Thyroid gland (tissue), 4 donors: ENCODE data around the gene BSN. TPM values are rescaled to one million over a fixed set of nuclear protein-coding genes. Genes with fewer than 3 reads are reported as not detected.

Experiments used
- DNase-seq, 2 donors: peaks; one replicate each; pipeline ENCODE4 v3.0.0-alpha.2; 2019
- H3K27ac ChIP-seq, 3 donors: fragments of 200-600 bp; sonication (generic); 1 replicate in 2 of 3; 2 replicates in 1 of 3; pipeline ENCODE4 v1.5.1; 2016 to 2019; ENCODE audit warnings: mild to moderate bottlenecking in 1 of 3, moderate library complexity in 1 of 3
- H3K27me3 ChIP-seq: fragments of 200-600 bp; sonication (generic); one replicate; pipeline ENCODE4 v1.5.1; 2019
- H3K36me3 ChIP-seq, 2 donors: fragments of 200-600 bp; sonication (generic); one replicate each; pipeline ENCODE4 v1.5.1; 2016 to 2019
- H3K4me1 ChIP-seq, 2 donors: fragments of 200-600 bp; sonication (generic); one replicate each; pipeline ENCODE4 v1.5.1; 2017 to 2019
- H3K4me3 ChIP-seq, 3 donors: fragments of 200-600 bp; sonication (generic); replicated peaks in 1 of 3; 1 replicate in 2 of 3; 2 replicates in 1 of 3; pipeline ENCODE4 v1.5.1; 2016; ENCODE audit warnings: mild to moderate bottlenecking in 1 of 3
- H3K9me3 ChIP-seq: fragments of 200-600 bp; sonication (generic); one replicate; pipeline ENCODE4 v1.5.1; 2017
- CTCF ChIP-seq, 6 experiments: fragments of 200-600 bp in 3 of 6; fragments of 450-650 bp in 3 of 6; sonication (generic) in 3 of 6; IDR thresholded peaks; one replicate each; pipeline ENCODE4 v1.5.1; 2016 to 2019; ENCODE audit warnings: antibody characterized with exemption in 6 of 6, mild to moderate bottlenecking in 2 of 6, inconsistent platforms in 1 of 6, moderate library complexity in 1 of 6
- POLR2A ChIP-seq, 2 donors: fragments of 450-650 bp; IDR thresholded peaks; one replicate each; pipeline ENCODE4 v1.6.1; 2017; ENCODE audit warnings: antibody characterized with exemption in 2 of 2, mild to moderate bottlenecking in 2 of 2, moderate library complexity in 1 of 2
- WGBS, 2 donors: methylation state at CpG; one replicate each; pipeline ENCODE4 v1.1.5; 2017; 5-methylcytosine and 5-hydroxymethylcytosine counted together
- intact Hi-C: fragments of 100-400 bp; cut with DNase I; formaldehyde crosslinking; loops from one replicate; pipeline ENCODE4 v1.15.1; 2023
- total RNA-seq, 4 donors: library from RNA; depleted of rRNA; stranded (reverse); fragments of >200 nt; gene quantifications; one replicate each; pipeline ENCODE4 v1.2.3, GENCODE V29; 2016

Gene BSN
- total RNA-seq, 4 donors from 2014 or later: 0.56 to 1.8 (median 0.99) TPM

GRCh38 chr3:49563766-49564165 lies 9.5 kb downstream of the BSN start:
- Histone ChIP-seq H3K4me3 (no peak overlapping the region), H3K27me3 (no peaks in the 10 kb centered on the region), H3K9me3 (no peaks in the 10 kb centered on the region), H3K27ac (no peak overlapping the region), H3K36me3 (no peaks in the 10 kb centered on the region), H3K4me1 (no peaks in the 10 kb centered on the region)
- WGBS, 2 donors: 94 to 96% methylated on average over 4 of the region's 4 CpGs
- DNase-seq: no peak
- TF ChIP-seq POLR2A (IDR thresholded peaks at IDR 0.05): no peak
- no peak for TF ChIP-seq CTCF (IDR thresholded peaks at IDR 0.05)
- intact Hi-C loops: no loop called here

- no peaks in the 10 kb centered on the region for H3K36me3 ChIP-seq
- no peaks in the 10 kb centered on the region for H3K27me3 ChIP-seq
- intact Hi-C loops: no loop called here
- no peak overlapping the region for H3K27ac ChIP-seq
- no peaks in the 10 kb centered on the region for H3K9me3 ChIP-seq
- no peak for DNase-seq
- no peaks in the 10 kb centered on the region for H3K4me1 ChIP-seq
- WGBS, 2 donors: 88 to 95% methylated on average over 2 of the region's 2 CpGs
- no peak for TF ChIP-seq POLR2A (IDR thresholded peaks at IDR 0.05)
- no peak for TF ChIP-seq CTCF (IDR thresholded peaks at IDR 0.05)
- H3K4me3 ChIP-seq: no peak overlapping the region
Observed at GRCh38 chr3:49566312-49566711, 12.0 kb downstream of the BSN start.

GRCh38 chr3:49567406-49567805 lies 13.1 kb downstream of the BSN start:
- no peak for DNase-seq
- no peak for TF ChIP-seq POLR2A (IDR thresholded peaks at IDR 0.05)
- no peak for TF ChIP-seq CTCF (IDR thresholded peaks at IDR 0.05)
- H3K4me3 ChIP-seq: no peak overlapping the region
- no peaks in the 10 kb centered on the region for H3K36me3 ChIP-seq
- H3K27me3 ChIP-seq: no peaks in the 10 kb centered on the region
- intact Hi-C loops: no loop called here
- H3K4me1 ChIP-seq: no peaks in the 10 kb centered on the region
- H3K27ac ChIP-seq: no peak overlapping the region
- 40 to 88% methylated on average over 2 of the region's 2 CpGs for WGBS, 2 donors
- no peaks in the 10 kb centered on the region for H3K9me3 ChIP-seq

GRCh38 chr3:49568965-49569364 lies 14.7 kb downstream of the BSN start:
- Histone ChIP-seq H3K9me3 (no peaks in the 10 kb centered on the region), H3K4me3 (no peak overlapping the region), H3K27ac (no peak overlapping the region), H3K27me3 (no peaks in the 10 kb centered on the region), H3K4me1 (no peaks in the 10 kb centered on the region), H3K36me3 (no peaks in the 10 kb centered on the region)
- intact Hi-C loops: no loop called here
- DNase-seq: peak; percentile 6 to 36
- TF ChIP-seq POLR2A (IDR thresholded peaks at IDR 0.05): no peak
- TF ChIP-seq CTCF (IDR thresholded peaks at IDR 0.05): no peak

GRCh38 chr3:49570028-49570654 lies 15.9 kb downstream of the BSN start:
- Histone ChIP-seq H3K4me3 (no peak overlapping the region), H3K36me3 (no peaks in the 10 kb centered on the region), H3K27ac (no peak overlapping the region), H3K27me3 (no peaks in the 10 kb centered on the region), H3K4me1 (no peaks in the 10 kb centered on the region), H3K9me3 (no peaks in the 10 kb centered on the region)
- TF ChIP-seq POLR2A (IDR thresholded peaks at IDR 0.05): no peak
- TF ChIP-seq CTCF (IDR thresholded peaks at IDR 0.05): no peak
- DNase-seq: no peak
- intact Hi-C loops: no loop called here
- WGBS, 2 donors: 70 to 73% methylated on average over 6 of the region's 6 CpGs
